Esophagus squamous epithelium (tissue), 4 donors: ENCODE measurements around the gene TBC1D5.

Experiments used
- CTCF ChIP-seq, 6 experiments: fragments of 450-650 bp in 4 of 6; fragments of 200-600 bp in 2 of 6; sonication (generic) in 2 of 6; IDR thresholded peaks; one replicate each; pipeline ENCODE4 v1.5.1; 2016 to 2019; ENCODE audit warnings: antibody characterized with exemption in 6 of 6, mild to moderate bottlenecking in 4 of 6, moderate library complexity in 4 of 6
- POLR2A ChIP-seq, 4 donors: fragments of 450-650 bp; IDR thresholded peaks; one replicate each; pipeline ENCODE4 v1.6.1; 2017; ENCODE audit warnings: antibody characterized with exemption in 4 of 4, mild to moderate bottlenecking in 4 of 4, moderate library complexity in 3 of 4

GRCh38 chr3:17733215-17733614, 9.2 kb downstream of the TBC1D5 start:
- TF ChIP-seq CTCF (IDR thresholded peaks at IDR 0.05) (no peak), POLR2A (IDR thresholded peaks at IDR 0.05) (no peak)
